SU-DHL-6 (cell line): ENCODE measurements around the gene RAB40B.

Experiments used
- H2AFZ ChIP-seq: fragments of 200-600 bp; sonication (generic); 2 replicates; pipeline ENCODE4 v1.6.1; 2014; ENCODE audit warnings: low read depth, mild to moderate bottlenecking, moderate library complexity, mixed read lengths, antibody characterized with exemption, low read length; ENCODE audit not compliant: severe bottlenecking
- H3F3A ChIP-seq: fragments of 200-600 bp; shearing (Covaris generic); 2 replicates; pipeline ENCODE4 v1.6.0; 2016; ENCODE audit warnings: antibody characterized with exemption, mild to moderate bottlenecking; ENCODE audit not compliant: insufficient read depth
- H3K27ac ChIP-seq: fragments of 200-600 bp; sonication (generic); 2 replicates; pipeline ENCODE4 v1.5.1; 2016; ENCODE audit warnings: low read depth, mild to moderate bottlenecking, low read length, moderate library complexity, mixed read lengths
- H3K27me3 ChIP-seq: fragments of 200-600 bp; sonication (generic), shearing (Covaris generic); 2 replicates; pipeline ENCODE4 v1.6.0; 2014; ENCODE audit warnings: mild to moderate bottlenecking, low read length
- H3K36me3 ChIP-seq: fragments of 200-600 bp; sonication (generic); 2 replicates; pipeline ENCODE4 v1.6.1; 2014; ENCODE audit warnings: mild to moderate bottlenecking, low read length, mixed read lengths
- H3K4me2 ChIP-seq: fragments of 300-600, 200-600 bp; shearing (Covaris generic), sonication (generic); 2 replicates; pipeline ENCODE4 v1.6.0; 2014; ENCODE audit warnings: low read length, low read depth, mild to moderate bottlenecking; ENCODE audit not compliant: poor library complexity, severe bottlenecking
- H3K4me3 ChIP-seq: fragments of 200-600 bp; sonication (generic); 2 replicates; pipeline ENCODE4 v1.5.1; 2014; ENCODE audit warnings: antibody characterized with exemption, low read length, mild to moderate bottlenecking, mixed read lengths; ENCODE audit not compliant: insufficient read depth, poor library complexity, severe bottlenecking
- H3K79me2 ChIP-seq: fragments of 200-600 bp; sonication (generic); 2 replicates; pipeline ENCODE4 v1.6.1; 2014; ENCODE audit warnings: mild to moderate bottlenecking, low read length, moderate library complexity; ENCODE audit not compliant: insufficient read depth
- H3K9ac ChIP-seq: fragments of 200-600 bp; sonication (generic); 2 replicates; pipeline ENCODE4 v1.7.0; 2014; ENCODE audit warnings: mild to moderate bottlenecking, low read length
- H3K9me2 ChIP-seq: fragments of 200-600 bp; sonication (generic); replicated peaks from 2 replicates; pipeline ENCODE4 v1.6.1; 2014; ENCODE audit warnings: low read length; ENCODE audit not compliant: insufficient read depth
- H3K9me3 ChIP-seq: fragments of 200-600 bp; sonication (generic); 2 replicates; pipeline ENCODE4 v1.6.1; 2014; ENCODE audit warnings: low read length, mixed read lengths; ENCODE audit not compliant: insufficient read depth
- H4K20me1 ChIP-seq: fragments of 200-600 bp; sonication (generic); 2 replicates; pipeline ENCODE4 v1.6.1; 2014; ENCODE audit warnings: low read depth, mild to moderate bottlenecking, antibody characterized with exemption, low read length, moderate library complexity, mixed read lengths
- EZH2phosphoT487 ChIP-seq: fragments of 200-600 bp; sonication (generic), shearing (Covaris generic); conservative IDR thresholded peaks from 2 replicates; pipeline ENCODE4 v1.6.1; 2018; ENCODE audit warnings: mild to moderate bottlenecking, antibody characterized with exemption, low read length, moderate library complexity, mixed read lengths
- TF ChIP-seq, protein P1 (sequence below): fragments of 200-600 bp; sonication (generic); IDR thresholded peaks from one replicate; pipeline ENCODE4 v1.5.1; 2017; ENCODE audit warnings: antibody characterized with exemption, mild to moderate bottlenecking, low read length, moderate library complexity; ENCODE audit not compliant: insufficient read depth, poor library complexity, severe bottlenecking

Gene RAB40B

DNA sequence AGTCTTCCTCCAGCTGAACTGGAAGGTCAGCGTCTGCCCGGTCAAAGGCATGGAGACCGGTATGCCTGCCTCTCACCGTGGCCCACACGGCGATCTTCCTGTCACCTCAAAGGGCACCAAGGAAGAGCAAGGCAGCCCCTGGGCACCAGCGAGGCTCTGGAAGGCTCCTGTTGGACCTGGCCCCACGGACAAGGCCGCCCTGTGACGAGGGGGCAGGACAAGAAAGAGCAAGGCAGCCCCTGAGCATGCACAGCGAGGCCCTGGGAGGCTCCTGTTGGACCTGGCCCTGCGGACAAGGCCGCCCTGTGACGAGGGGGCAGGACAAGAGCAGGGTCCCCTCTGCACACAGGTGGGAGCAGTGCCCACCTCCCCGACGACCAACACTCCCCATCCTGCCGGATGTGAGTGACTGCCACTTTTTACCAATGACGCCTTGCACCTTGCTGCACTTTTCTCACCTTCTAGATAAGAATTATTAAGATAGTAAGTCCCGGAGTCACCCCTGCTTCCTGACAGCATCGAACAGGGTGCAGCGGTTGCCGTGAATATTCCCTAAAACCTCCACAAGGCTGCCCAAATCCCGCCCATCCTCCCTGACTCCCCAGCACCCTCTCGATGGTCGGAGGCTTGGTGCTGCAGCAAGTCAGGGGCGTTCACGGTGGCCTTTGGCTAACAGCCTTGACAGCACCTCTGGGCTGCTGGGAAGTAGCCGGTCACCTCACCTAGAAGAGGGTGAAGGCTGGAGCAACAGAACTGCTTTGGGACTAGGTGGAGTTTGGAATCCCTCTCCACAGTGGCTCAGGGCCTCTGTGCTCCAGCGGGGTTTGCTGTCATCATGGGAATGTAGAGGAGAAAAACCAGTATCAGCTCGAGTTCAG, 44.6 kb downstream of the RAB40B start:
- Histone ChIP-seq H3K9me2 (no peaks in the 10 kb centered on the region), H3K36me3 (no peaks in the 10 kb centered on the region), H3K9ac (no peak overlapping the region), H3K9me3 (no peaks in the 10 kb centered on the region), H3K79me2 (no peaks in the 10 kb centered on the region), H3F3A (no peaks in the 10 kb centered on the region), H4K20me1 (no peaks in the 10 kb centered on the region), H3K4me2 (no peak overlapping the region), H3K27me3 (no peaks in the 10 kb centered on the region), H3K27ac (no peak overlapping the region), H3K4me3 (no peak overlapping the region), H2AFZ (no peak overlapping the region)
- no peak for TF ChIP-seq EZH2phosphoT487
- TF ChIP-seq, protein P1, sequence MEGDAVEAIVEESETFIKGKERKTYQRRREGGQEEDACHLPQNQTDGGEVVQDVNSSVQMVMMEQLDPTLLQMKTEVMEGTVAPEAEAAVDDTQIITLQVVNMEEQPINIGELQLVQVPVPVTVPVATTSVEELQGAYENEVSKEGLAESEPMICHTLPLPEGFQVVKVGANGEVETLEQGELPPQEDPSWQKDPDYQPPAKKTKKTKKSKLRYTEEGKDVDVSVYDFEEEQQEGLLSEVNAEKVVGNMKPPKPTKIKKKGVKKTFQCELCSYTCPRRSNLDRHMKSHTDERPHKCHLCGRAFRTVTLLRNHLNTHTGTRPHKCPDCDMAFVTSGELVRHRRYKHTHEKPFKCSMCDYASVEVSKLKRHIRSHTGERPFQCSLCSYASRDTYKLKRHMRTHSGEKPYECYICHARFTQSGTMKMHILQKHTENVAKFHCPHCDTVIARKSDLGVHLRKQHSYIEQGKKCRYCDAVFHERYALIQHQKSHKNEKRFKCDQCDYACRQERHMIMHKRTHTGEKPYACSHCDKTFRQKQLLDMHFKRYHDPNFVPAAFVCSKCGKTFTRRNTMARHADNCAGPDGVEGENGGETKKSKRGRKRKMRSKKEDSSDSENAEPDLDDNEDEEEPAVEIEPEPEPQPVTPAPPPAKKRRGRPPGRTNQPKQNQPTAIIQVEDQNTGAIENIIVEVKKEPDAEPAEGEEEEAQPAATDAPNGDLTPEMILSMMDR, result no peak

DNA sequence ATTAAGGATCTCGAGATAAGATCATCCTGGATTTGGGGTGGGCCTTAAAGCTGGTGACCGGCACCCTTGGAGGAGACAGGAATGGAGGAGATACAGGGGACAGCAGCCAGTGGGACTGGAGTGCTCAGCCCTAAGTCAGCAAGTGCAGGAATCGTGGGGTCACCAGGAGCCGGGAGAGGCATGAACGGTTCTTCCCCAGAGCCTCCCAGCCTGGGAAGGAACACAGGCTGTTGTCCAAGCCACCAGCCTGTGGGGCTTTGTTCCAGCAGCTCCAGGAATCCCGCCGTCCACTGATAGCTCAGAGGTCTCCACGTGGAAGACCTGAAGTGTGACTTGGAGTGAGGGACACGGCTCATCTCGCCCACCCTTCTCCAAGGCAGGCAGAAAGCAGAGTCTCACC, 47.8 kb downstream of the RAB40B start:
- Histone ChIP-seq H3K9me2 (no peaks in the 10 kb centered on the region), H3K4me3 (no peak overlapping the region), H3K9me3 (no peaks in the 10 kb centered on the region), H3K27me3 (no peaks in the 10 kb centered on the region), H3K79me2 (peaks cover 24% of the 10 kb centered on the region), H3F3A (peaks cover 4% of the 10 kb centered on the region; the same call in 1 of the 2 replicates), H4K20me1 (peaks cover 4% of the 10 kb centered on the region; the same call in 1 of the 2 replicates), H3K9ac (no peak overlapping the region), H3K4me2 (no peak overlapping the region), H3K36me3 (no peaks in the 10 kb centered on the region), H3K27ac (no peak overlapping the region), H2AFZ (no peak overlapping the region)
- TF ChIP-seq, protein P1, result no peak
- no peak for TF ChIP-seq EZH2phosphoT487

DNA sequence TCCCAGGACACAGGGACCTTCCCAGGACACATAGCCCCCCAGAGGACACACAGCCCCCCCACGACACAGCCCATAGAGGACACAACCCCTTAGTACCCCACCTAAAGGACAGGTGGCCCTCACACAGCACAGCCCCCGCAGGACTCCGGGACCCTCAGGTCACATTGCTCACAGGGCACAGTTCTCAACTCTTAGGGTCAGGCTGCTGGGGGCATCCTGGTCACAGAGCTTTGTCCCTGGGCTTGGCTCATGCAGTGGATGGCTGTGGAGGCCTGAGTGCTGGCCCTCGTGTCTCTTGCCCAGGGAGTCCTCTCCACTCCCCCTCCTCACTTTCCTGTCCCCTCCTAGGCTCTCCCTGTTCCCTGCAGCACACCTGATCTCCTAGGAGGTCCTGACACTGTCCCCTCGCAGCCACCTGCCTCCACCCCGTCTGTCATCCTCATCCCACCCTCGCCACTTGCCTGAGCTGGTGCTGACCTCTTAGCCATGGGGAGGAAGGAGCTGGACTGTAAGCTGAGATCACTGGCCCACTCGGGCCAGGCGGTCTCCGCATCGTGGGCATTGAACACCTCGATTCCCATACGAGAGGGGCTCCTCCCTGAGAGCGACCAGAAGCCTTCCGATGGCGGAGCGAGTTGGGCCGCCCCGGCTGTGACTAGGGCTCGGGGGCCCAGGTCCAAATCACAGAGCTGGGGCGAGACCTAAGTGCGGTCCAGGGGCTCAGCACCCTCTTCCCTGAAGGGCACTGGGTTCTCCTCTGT, 48.8 kb downstream of the RAB40B start:
- no peak for TF ChIP-seq EZH2phosphoT487
- TF ChIP-seq, protein P1, result no peak
- H3K27ac ChIP-seq, result no peak overlapping the region
- no peaks in the 10 kb centered on the region for H3K36me3 ChIP-seq
- H3K9ac ChIP-seq, result no peak overlapping the region
- peaks cover 4% of the 10 kb centered on the region; the same call in 1 of the 2 replicates for H4K20me1 ChIP-seq
- H3K79me2 ChIP-seq, result peaks cover 34% of the 10 kb centered on the region
- no peaks in the 10 kb centered on the region for H3K9me2 ChIP-seq
- H2AFZ ChIP-seq, result no peak overlapping the region
- H3K4me2 ChIP-seq, result no peak overlapping the region
- H3K27me3 ChIP-seq, result no peaks in the 10 kb centered on the region
- peaks cover 4% of the 10 kb centered on the region; the same call in 1 of the 2 replicates for H3F3A ChIP-seq
- H3K9me3 ChIP-seq, result no peaks in the 10 kb centered on the region
- no peak overlapping the region for H3K4me3 ChIP-seq
